T-cell (primary cell): ENCODE measurements around the gene NR4A2. TPM values are rescaled to one million over a fixed set of nuclear protein-coding genes. Genes with fewer than 3 reads are reported as not detected.

ENCODE experiments used
- ATAC-seq, 4 experiments: fragments of 200-7000 bp in 3 of 4; fragments of 150-1000 bp in 1 of 4; cut with Tn5 transposase; replicated peaks in 1 of 4; 1 replicate in 3 of 4; 2 replicates in 1 of 4; pipeline ENCODE4 v1.10.0; 2021; ENCODE audit warnings: moderate library complexity in 3 of 4, mild to moderate bottlenecking in 2 of 4, moderate number of reproducible peaks in 1 of 4
- CTCF ChIA-PET, 2 donors: fragments of 300-600 bp; sonication (Branson Sonifier 250); formaldehyde crosslinking; loops; one replicate each; lab custom pipeline; 2022; ENCODE audit warnings: antibody characterized with exemption in 2 of 2; lab: Charles Lee
- POLR2A ChIA-PET, 2 donors: fragments of 300-600 bp; sonication (Branson Sonifier 250); formaldehyde crosslinking; loops; one replicate each; lab custom pipeline; 2022; ENCODE audit warnings: antibody characterized with exemption in 2 of 2; lab: Charles Lee
- DNase-seq, 35 experiments: peaks; one replicate each; pipeline versions ENCODE4 v3.0.0 to v3.0.0-alpha.2; 2013 to 2023
- H3K27ac ChIP-seq: one replicate; pipeline ENCODE4 v1.5.1; 2013; ENCODE audit warnings: low read length
- H3K27me3 ChIP-seq, 2 experiments: replicated peaks in 1 of 2; 1 replicate in 1 of 2; 2 replicates in 1 of 2; pipeline versions ENCODE4 v1.6.1 to v1.7.0; 2013; ENCODE audit warnings: low read length in 1 of 2, mixed read lengths in 1 of 2; ENCODE audit not compliant: control insufficient read depth in 2 of 2, insufficient read depth in 2 of 2; ENCODE audit errors: extremely low read depth in 1 of 2
- H3K36me3 ChIP-seq, 2 donors: 1 replicate in 1 of 2; 2 replicates in 1 of 2; pipeline versions ENCODE4 v1.6.1 to v1.7.0; 2013; ENCODE audit warnings: low read length in 1 of 2; ENCODE audit not compliant: control insufficient read depth in 2 of 2, insufficient read depth in 1 of 2; ENCODE audit errors: extremely low read depth in 1 of 2
- H3K4me1 ChIP-seq, 2 experiments: 1 replicate in 1 of 2; 2 replicates in 1 of 2; pipeline versions ENCODE4 v1.6.1 to v1.7.0; 2013; ENCODE audit warnings: low read length in 2 of 2, mixed read lengths in 1 of 2; ENCODE audit not compliant: insufficient read depth in 2 of 2, control insufficient read depth in 1 of 2; ENCODE audit errors: extremely low read depth in 1 of 2
- H3K4me3 ChIP-seq, 2 donors: 1 replicate in 1 of 2; 2 replicates in 1 of 2; pipeline versions ENCODE4 v1.5.1 to v1.7.0; 2013; ENCODE audit warnings: mild to moderate bottlenecking in 2 of 2, low read length in 1 of 2, moderate library complexity in 1 of 2; ENCODE audit not compliant: control insufficient read depth in 1 of 2; ENCODE audit errors: extremely low read depth in 1 of 2
- H3K9me3 ChIP-seq: 2 replicates; pipeline ENCODE4 v1.7.0; 2013
- H3K27ac Mint-ChIP-seq, 2 donors: one replicate each; pipeline ENCODE4 v1.8.0; 2020 to 2021; ENCODE audit warnings: mild to moderate bottlenecking in 2 of 2, mixed read lengths in 2 of 2
- H3K27me3 Mint-ChIP-seq, 2 donors: one replicate each; pipeline ENCODE4 v1.8.0; 2021 to 2022; ENCODE audit warnings: mixed read lengths in 2 of 2
- H3K36me3 Mint-ChIP-seq: one replicate; pipeline ENCODE4 v1.8.0; 2021; ENCODE audit warnings: mixed read lengths
- H3K4me1 Mint-ChIP-seq, 3 donors: one replicate each; pipeline ENCODE4 v1.8.0; 2020 to 2022; ENCODE audit warnings: mixed read lengths in 3 of 3, mild to moderate bottlenecking in 1 of 3
- H3K4me3 Mint-ChIP-seq, 3 donors: one replicate each; pipeline ENCODE4 v1.8.0; 2020 to 2022; ENCODE audit warnings: mild to moderate bottlenecking in 3 of 3, mixed read lengths in 3 of 3, moderate library complexity in 3 of 3
- H3K9me3 Mint-ChIP-seq, 3 donors: one replicate each; pipeline ENCODE4 v1.8.0; 2020 to 2022; ENCODE audit warnings: mixed read lengths in 3 of 3
- WGBS: methylation state at CpG from one replicate; pipeline ENCODE4 v1.1.5; 2013; ENCODE audit warnings: missing lambda C conversion rate; ENCODE audit not compliant: insufficient coverage; 5-methylcytosine and 5-hydroxymethylcytosine counted together
- total RNA-seq, 35 experiments: library from RNA in 6 of 35; stranded (reverse) in 6 of 35; fragments of 120-200 nt in 1 of 35; gene quantifications; one replicate each; pipeline versions ENCODE4 v1.2.1 to v1.2.4 and lab custom pipeline; 2013 to 2026

Gene NR4A2
- total RNA-seq, 5 donors from 2014 or later (not counting 1 experiment from before 2014, with no cell fraction given) = 3.7 to 300 (median 6.7) TPM

- H3K4me1 ChIP-seq = peaks cover 8 to 36% of the 10 kb centered on the region in 2 experiments
- peak in 3 of 35 experiments; percentile 2 to 29 (median 17) for DNase-seq
- WGBS = 94% methylated on average over 7 of the region's 12 CpGs
- no peaks in the 10 kb centered on the region for H3K9me3 ChIP-seq
- peaks cover 52 to 68% of the 10 kb centered on the region in 2 donors for H3K27me3 Mint-ChIP-seq
- H3K36me3 ChIP-seq = no peaks in the 10 kb centered on the region
- H3K27ac Mint-ChIP-seq = no peak overlapping the region
- peaks cover 41 to 47% (median 43%) of the 10 kb centered on the region in 3 donors for H3K4me1 Mint-ChIP-seq
- ChIA-PET POLR2A (interaction anchor here in 1 of 2 donors (0.7 to 1.8 kb wide), 2 partner anchors 9 to 183 kb away, joined by 3 to 6 read pairs; no protein-coding TSS in a partner anchor), CTCF (no interaction called here)
- H3K27ac ChIP-seq = no peak overlapping the region
- peaks cover 62% of the 10 kb centered on the region for H3K36me3 Mint-ChIP-seq
- H3K27me3 ChIP-seq = peaks cover 33 to 42% of the 10 kb centered on the region in 2 experiments
- peak overlapping the region in 1 of 3 donors; percentile 8 for H3K4me3 Mint-ChIP-seq
- no peak overlapping the region for H3K4me3 ChIP-seq
- no peaks in the 10 kb centered on the region for H3K9me3 Mint-ChIP-seq
- ATAC-seq = no peak
These were observed 6.6 kb downstream of the NR4A2 start for GRCh38 chr2:156325688-156326525.

- no peak overlapping the region for H3K27ac Mint-ChIP-seq
- ATAC-seq = no peak
- ChIA-PET CTCF (no interaction called here), POLR2A (interaction anchor here in 1 of 2 donors (0.7 to 1.8 kb wide), 2 partner anchors 8 to 10 kb away, joined by 3 to 34 read pairs; no protein-coding TSS in a partner anchor)
- peaks cover 63 to 68% of the 10 kb centered on the region in 2 donors for H3K27me3 Mint-ChIP-seq
- peak overlapping the region in 1 of 3 donors; percentile 74 for H3K4me3 Mint-ChIP-seq
- Histone ChIP-seq H3K36me3 (no peaks in the 10 kb centered on the region), H3K9me3 (no peaks in the 10 kb centered on the region), H3K27ac (no peak overlapping the region), H3K4me1 (peaks cover 6 to 36% of the 10 kb centered on the region in 2 experiments), H3K4me3 (no peak overlapping the region), H3K27me3 (peaks cover 33 to 45% of the 10 kb centered on the region in 2 experiments)
- DNase-seq = peak in 1 of 35 experiments; percentile 16
- no CpG with 5 or more reads among the region's 2 CpGs for WGBS
- H3K9me3 Mint-ChIP-seq = no peaks in the 10 kb centered on the region
- H3K36me3 Mint-ChIP-seq = peaks cover 43% of the 10 kb centered on the region
- H3K4me1 Mint-ChIP-seq = peaks cover 42 to 46% (median 44%) of the 10 kb centered on the region in 3 donors
These were observed 8.8 kb downstream of the NR4A2 start for GRCh38 chr2:156323754-156324153.

GRCh38 chr2:156322686-156323231, 9.8 kb downstream of the NR4A2 start:
- Mint-ChIP-seq H3K36me3 (peaks cover 35% of the 10 kb centered on the region), H3K4me3 (peak overlapping the region; percentile 56 to 74 (median 59)), H3K9me3 (no peaks in the 10 kb centered on the region), H3K27me3 (peaks cover 64 to 72% of the 10 kb centered on the region in 2 donors), H3K4me1 (peaks cover 40 to 44% (median 41%) of the 10 kb centered on the region in 3 donors), H3K27ac (peak overlapping the region in 1 of 2 donors; percentile 20)
- ChIA-PET CTCF (no interaction called here), POLR2A (interaction anchor here in 1 of 2 donors (0.8 kb wide), 1 partner anchor 18 kb away, joined by 3 read pairs; no protein-coding TSS in a partner anchor)
- Histone ChIP-seq H3K27ac (no peak overlapping the region), H3K4me1 (peaks cover 6 to 35% of the 10 kb centered on the region in 2 experiments), H3K4me3 (peak overlapping the region in 1 of 2 donors; percentile 60), H3K9me3 (no peaks in the 10 kb centered on the region), H3K27me3 (peaks cover 31 to 40% of the 10 kb centered on the region in 2 experiments), H3K36me3 (no peaks in the 10 kb centered on the region)
- DNase-seq (peak in 3 of 35 experiments; percentile 1 to 31 (median 9)), ATAC-seq (peak in 2 of 4 experiments; percentile 3 to 7)
- WGBS = 41% methylated on average over 25 of the region's 26 CpGs

- no peaks in the 10 kb centered on the region for H3K9me3 Mint-ChIP-seq
- H3K9me3 ChIP-seq = no peaks in the 10 kb centered on the region
- peaks cover 33 to 40% of the 10 kb centered on the region in 2 experiments for H3K27me3 ChIP-seq
- peak overlapping the region in 1 of 2 donors; percentile 36 for H3K27ac Mint-ChIP-seq
- DNase-seq = peak in 5 of 35 experiments; percentile 1 to 48 (median 20)
- peak; percentile 9 to 42 (median 37) for ATAC-seq
- H3K36me3 ChIP-seq = no peaks in the 10 kb centered on the region
- no peak overlapping the region for H3K27ac ChIP-seq
- ChIA-PET POLR2A (interaction anchor here in 1 of 2 donors (0.8 kb wide), 1 partner anchor 18 kb away, joined by 3 read pairs; no protein-coding TSS in a partner anchor), CTCF (no interaction called here)
- H3K4me3 ChIP-seq = peak overlapping the region; percentile 12 to 60
- H3K4me1 Mint-ChIP-seq = peaks cover 40 to 44% (median 41%) of the 10 kb centered on the region in 3 donors
- H3K4me1 ChIP-seq = peaks cover 6 to 35% of the 10 kb centered on the region in 2 experiments
- peaks cover 68 to 77% of the 10 kb centered on the region in 2 donors for H3K27me3 Mint-ChIP-seq
- peak overlapping the region; percentile 59 to 76 (median 74) for H3K4me3 Mint-ChIP-seq
- WGBS = 11% methylated on average over 19 of the region's 21 CpGs
- peaks cover 29% of the 10 kb centered on the region for H3K36me3 Mint-ChIP-seq
These were observed 10.4 kb downstream of the NR4A2 start for GRCh38 chr2:156322051-156322685.

- H3K36me3 Mint-ChIP-seq = peaks cover 21% of the 10 kb centered on the region
- ChIA-PET POLR2A (no interaction called here), CTCF (no interaction called here)
- WGBS = 5% methylated on average over 25 of the region's 31 CpGs
- peaks cover 6 to 35% of the 10 kb centered on the region in 2 experiments for H3K4me1 ChIP-seq
- H3K36me3 ChIP-seq = no peaks in the 10 kb centered on the region
- no peaks in the 10 kb centered on the region for H3K9me3 Mint-ChIP-seq
- no peaks in the 10 kb centered on the region for H3K9me3 ChIP-seq
- H3K4me3 ChIP-seq = peak overlapping the region; percentile 12 to 60
- H3K27me3 Mint-ChIP-seq = peaks cover 65 to 75% of the 10 kb centered on the region in 2 donors
- H3K4me3 Mint-ChIP-seq = peak overlapping the region; percentile 59 to 76 (median 74)
- DNase-seq (peak in 15 of 35 experiments; percentile 30 to 69 (median 36)), ATAC-seq (peak; percentile 30 to 67 (median 65))
- peak overlapping the region in 1 of 2 donors; percentile 36 for H3K27ac Mint-ChIP-seq
- H3K4me1 Mint-ChIP-seq = peaks cover 40 to 44% (median 41%) of the 10 kb centered on the region in 3 donors
- peaks cover 35 to 40% of the 10 kb centered on the region in 2 experiments for H3K27me3 ChIP-seq
- H3K27ac ChIP-seq = no peak overlapping the region
These were observed 11.1 kb downstream of the NR4A2 start for GRCh38 chr2:156321243-156321904.
